Breast epithelium (tissue), 3 donors: Measurements from ENCODE around the gene PRPH2.

Experiments used
- POLR2A ChIP-seq: fragments of 450-650 bp; IDR thresholded peaks from one replicate; pipeline ENCODE4 v1.6.1; 2016; ENCODE audit warnings: antibody characterized with exemption, mild to moderate bottlenecking, moderate library complexity
- POLR2AphosphoS5 ChIP-seq, 3 donors: sonication (generic); formaldehyde crosslinking; IDR thresholded peaks; one replicate each; pipeline ENCODE4 v1.6.1; 2017; ENCODE audit warnings: antibody characterized with exemption in 3 of 3
- TF ChIP-seq, protein P1 (sequence below), 3 donors: fragments of 450-650 bp; IDR thresholded peaks; one replicate each; pipeline ENCODE4 v1.5.1; 2016 to 2017; ENCODE audit warnings: antibody characterized with exemption in 3 of 3, mild to moderate bottlenecking in 3 of 3, moderate library complexity in 3 of 3

DNA sequence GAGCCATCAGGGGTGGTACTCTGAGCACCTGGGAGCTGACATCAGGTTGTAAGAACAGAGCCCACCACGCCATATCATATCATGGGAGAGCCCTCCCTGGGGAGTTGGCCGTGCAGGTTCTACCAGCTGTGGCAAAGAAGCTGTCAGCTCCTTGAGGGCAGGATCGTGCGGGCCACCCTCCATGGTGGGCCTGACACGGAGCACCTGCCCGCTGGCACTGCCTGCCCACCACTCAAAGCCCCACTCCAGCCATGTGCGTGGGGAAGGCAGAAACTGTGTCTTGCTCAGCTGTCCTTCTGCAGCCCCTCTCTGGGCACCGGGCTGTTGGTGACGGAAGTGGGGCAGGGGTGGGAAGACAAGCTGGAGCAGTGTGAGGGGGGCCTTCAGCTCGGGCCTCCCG lies 14.3 kb downstream of the PRPH2 start:
- TF ChIP-seq, protein P1, sequence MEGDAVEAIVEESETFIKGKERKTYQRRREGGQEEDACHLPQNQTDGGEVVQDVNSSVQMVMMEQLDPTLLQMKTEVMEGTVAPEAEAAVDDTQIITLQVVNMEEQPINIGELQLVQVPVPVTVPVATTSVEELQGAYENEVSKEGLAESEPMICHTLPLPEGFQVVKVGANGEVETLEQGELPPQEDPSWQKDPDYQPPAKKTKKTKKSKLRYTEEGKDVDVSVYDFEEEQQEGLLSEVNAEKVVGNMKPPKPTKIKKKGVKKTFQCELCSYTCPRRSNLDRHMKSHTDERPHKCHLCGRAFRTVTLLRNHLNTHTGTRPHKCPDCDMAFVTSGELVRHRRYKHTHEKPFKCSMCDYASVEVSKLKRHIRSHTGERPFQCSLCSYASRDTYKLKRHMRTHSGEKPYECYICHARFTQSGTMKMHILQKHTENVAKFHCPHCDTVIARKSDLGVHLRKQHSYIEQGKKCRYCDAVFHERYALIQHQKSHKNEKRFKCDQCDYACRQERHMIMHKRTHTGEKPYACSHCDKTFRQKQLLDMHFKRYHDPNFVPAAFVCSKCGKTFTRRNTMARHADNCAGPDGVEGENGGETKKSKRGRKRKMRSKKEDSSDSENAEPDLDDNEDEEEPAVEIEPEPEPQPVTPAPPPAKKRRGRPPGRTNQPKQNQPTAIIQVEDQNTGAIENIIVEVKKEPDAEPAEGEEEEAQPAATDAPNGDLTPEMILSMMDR (IDR thresholded peaks at IDR 0.05), result no peak
- TF ChIP-seq POLR2AphosphoS5 (IDR thresholded peaks at IDR 0.05), result no peak
- TF ChIP-seq POLR2A, result no peak
